ENCODE results near the gene ZNF300.
"Not testable (repeated sequence)": the region's sequence is repeated elsewhere in the genome, so short reads cannot be mapped to it uniquely, and the experiment has no call there.

Gene ZNF300

GRCh38 chr5:150846308-150846653, 58.5 kb downstream of the ZNF300 start, which contains the start of gene IRGM:
IRGM (plus strand) TSS chr5:150846521; CDS start chr5:150848124, 1,603 bp downstream.
- Histone ChIP-seq H3K9ac (ENCODE audit: low read length) (peak within 1 kb of the TSS; percentile 31), H3K27me3 (ENCODE audit: control insufficient read depth in 1 of 2, insufficient read depth in 1 of 2, low read length in 2 of 2) (peaks cover 0 to 16% of the 10 kb centered on the region in 2 experiments)
- H2BK5ac ChIP-seq (ENCODE audit: low read depth, low read length, poor library complexity, severe bottlenecking); H3K4me3 ChIP-seq (ENCODE audit: insufficient read depth in 1 of 2, low read depth in 1 of 2, low read length in 2 of 2); H3K18ac ChIP-seq (ENCODE audit: low read depth in 1 of 2, low read length in 2 of 2); H2AK5ac ChIP-seq (ENCODE audit: low read length, severe bottlenecking); H2AFZ ChIP-seq (ENCODE audit: low read depth, low read length); H3K9me3 ChIP-seq (ENCODE audit: control insufficient read depth, low read length); H3K36me3 ChIP-seq (ENCODE audit: control insufficient read depth in 1 of 2, insufficient read depth in 2 of 2, low read depth in 1 of 2, low read length in 2 of 2); H3K79me1 ChIP-seq (replicated peaks; ENCODE audit: low read length, poor library complexity, severe bottlenecking); H4K91ac ChIP-seq (ENCODE audit: low read length); H3K14ac ChIP-seq (ENCODE audit: low read length in 2 of 2); H3K4me1 ChIP-seq (ENCODE audit: control insufficient read depth, insufficient read depth, low read depth, low read length); H3K4me2 ChIP-seq (ENCODE audit: low read length, poor library complexity, severe bottlenecking); H2BK120ac ChIP-seq (ENCODE audit: low read depth, low read length); H3K4ac ChIP-seq (ENCODE audit: low read depth in 1 of 2, low read length in 2 of 2); DNase-seq; H2BK12ac ChIP-seq (ENCODE audit: low read length in 2 of 2); H2BK15ac ChIP-seq (ENCODE audit: low read depth, poor library complexity, severe bottlenecking); H3K27ac ChIP-seq (ENCODE audit: low read length, poor library complexity, severe bottlenecking); H3K23ac ChIP-seq (ENCODE audit: low read length in 2 of 2); H4K8ac ChIP-seq (ENCODE audit: low read length): not testable (repeated sequence)
- 97% methylated on average over 3 of the region's 3 CpGs for WGBS

GRCh38 chr5:150845185-150845859, 59.5 kb downstream of the ZNF300 start:
- not testable (repeated sequence) for H2BK12ac ChIP-seq (ENCODE audit: low read length in 2 of 2); H2BK5ac ChIP-seq (ENCODE audit: low read depth, low read length, poor library complexity, severe bottlenecking); DNase-seq; H3K14ac ChIP-seq (ENCODE audit: low read length in 2 of 2); H3K4me1 ChIP-seq (ENCODE audit: control insufficient read depth, insufficient read depth, low read depth, low read length); H3K27ac ChIP-seq (ENCODE audit: low read length, poor library complexity, severe bottlenecking); H3K79me1 ChIP-seq (replicated peaks; ENCODE audit: low read length, poor library complexity, severe bottlenecking); H3K36me3 ChIP-seq (ENCODE audit: control insufficient read depth in 1 of 2, insufficient read depth in 2 of 2, low read depth in 1 of 2, low read length in 2 of 2); H3K4ac ChIP-seq (ENCODE audit: low read depth in 1 of 2, low read length in 2 of 2); H3K4me2 ChIP-seq (ENCODE audit: low read length, poor library complexity, severe bottlenecking); H4K8ac ChIP-seq (ENCODE audit: low read length); H3K9me3 ChIP-seq (ENCODE audit: control insufficient read depth, low read length); H2BK120ac ChIP-seq (ENCODE audit: low read depth, low read length); H3K23ac ChIP-seq (ENCODE audit: low read length in 2 of 2); H3K18ac ChIP-seq (ENCODE audit: low read depth in 1 of 2, low read length in 2 of 2); H3K9ac ChIP-seq (ENCODE audit: low read length); H2BK15ac ChIP-seq (ENCODE audit: low read depth, poor library complexity, severe bottlenecking); H2AK5ac ChIP-seq (ENCODE audit: low read length, severe bottlenecking); H3K4me3 ChIP-seq (ENCODE audit: insufficient read depth in 1 of 2, low read depth in 1 of 2, low read length in 2 of 2); H4K91ac ChIP-seq (ENCODE audit: low read length); H2AFZ ChIP-seq (ENCODE audit: low read depth, low read length)
- WGBS, result 94% methylated on average over 31 of the region's 32 CpGs
- peaks cover 1 to 25% of the 10 kb centered on the region in 2 experiments for H3K27me3 ChIP-seq (ENCODE audit: control insufficient read depth in 1 of 2, insufficient read depth in 1 of 2, low read length in 2 of 2)
